ENCODE data around the gene SEZ6L. TPM values are rescaled to one million over a fixed set of nuclear protein-coding genes. Genes with fewer than 3 reads are reported as not detected.

Gene SEZ6L
- total and polyA plus RNA-seq, 10 of the 15 experiments (the other 5 are each of a cell fraction or from before 2014, with no cell fraction given): not detected

DNA sequence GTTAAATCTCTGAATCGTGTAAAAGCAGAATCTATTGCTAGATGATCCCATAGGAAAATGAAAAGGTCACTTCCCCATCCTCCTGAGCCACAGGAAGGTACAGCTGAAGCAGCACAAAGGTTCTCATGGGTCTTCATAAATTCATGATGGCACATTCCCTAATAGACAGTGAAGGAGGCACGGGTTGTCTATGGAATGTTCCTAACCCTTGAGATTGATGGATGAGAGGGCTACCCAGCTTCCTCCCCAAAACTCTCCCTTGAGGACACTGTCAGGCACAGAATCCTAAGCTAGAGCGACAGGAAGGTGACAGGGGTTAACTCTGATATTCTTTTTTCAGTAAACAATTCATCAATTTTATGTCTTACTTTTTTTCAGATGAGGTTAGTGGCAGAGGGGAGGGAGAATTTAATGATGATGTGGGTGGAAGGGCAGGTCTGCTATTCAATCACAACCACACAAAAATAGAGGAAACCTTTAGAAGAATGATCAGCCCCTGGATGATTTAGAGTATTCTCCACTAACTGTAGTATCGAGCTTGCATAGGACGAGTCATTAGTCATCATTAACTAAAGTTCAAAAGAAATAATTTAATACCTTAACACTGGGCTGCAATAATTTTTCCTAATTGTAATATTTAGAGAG lies 33.1 kb downstream of the SEZ6L start:
- Histone ChIP-seq H4K20me1 (ENCODE audit: control insufficient read depth, insufficient read depth) (no peaks in the 10 kb centered on the region), H3K4me3 (no peak overlapping the region), H3K36me3 (ENCODE audit: control insufficient read depth in 2 of 2, insufficient read depth in 2 of 2, low read length in 1 of 2) (no peaks in the 10 kb centered on the region), H3K27ac (ENCODE audit: control insufficient read depth, insufficient read depth) (no peak overlapping the region), H3K9ac (ENCODE audit: control insufficient read depth, insufficient read depth, low read length) (no peak overlapping the region), H2AFZ (ENCODE audit: control insufficient read depth, low read depth, low read length) (no peak overlapping the region), H3K9me3 (replicated peaks; ENCODE audit: control insufficient read depth, insufficient read depth, low read length) (no peaks in the 10 kb centered on the region), H3K27me3 (replicated peaks in 1 of 2; ENCODE audit: control insufficient read depth in 2 of 2, insufficient read depth in 2 of 2, low read length in 1 of 2) (no peaks in the 10 kb centered on the region), H3K4me1 (ENCODE audit: control insufficient read depth, insufficient read depth, low read length) (no peaks in the 10 kb centered on the region), H3K4me2 (ENCODE audit: control insufficient read depth, insufficient read depth) (no peak overlapping the region), H3K79me2 (ENCODE audit: control insufficient read depth, insufficient read depth, low read length) (no peaks in the 10 kb centered on the region)
- DNase-seq (ENCODE audit: low read depth, low spot score): no peak
- FAIRE-seq: no peak
- intact Hi-C loops (cut with micrococcal nuclease; ENCODE audit: unreplicated experiment) (no loop called here), in situ Hi-C loops (cut with MboI) (no loop called here)
- ATAC-seq: no peak
- ChIA-PET SMC1A (ENCODE audit: uncharacterized antibody, unreplicated experiment) (no interaction called here), POLR2A (no interaction called here), CTCF (interaction anchor here (1.5 kb wide), 1 partner anchor 30 kb away, joined by 4 read pairs; no protein-coding TSS in a partner anchor), RAD21 (ENCODE audit: unreplicated experiment) (no interaction called here)
- no peak for TF ChIP-seq ZSCAN29 (IDR thresholded peaks at IDR 0.05)
- TF ChIP-seq PAX5 (IDR thresholded peaks at IDR 0.05; ENCODE audit: borderline replicate concordance, low read depth, low read length): no peak
- TF ChIP-seq ZZZ3 (IDR thresholded peaks at IDR 0.05; ENCODE audit: control insufficient read depth, insufficient read length, low read depth): no peak
- no peak for TF ChIP-seq ATF7 (IDR thresholded peaks at IDR 0.05; ENCODE audit: low read depth)
- WGBS (ENCODE audit: insufficient coverage, insufficient replicate concordance, low lambda C conversion rate, missing lambda C conversion rate): 7% methylated on average over 5 of the region's 5 CpGs
- BruUV-seq (replicated peaks): no TSS peak

DNA sequence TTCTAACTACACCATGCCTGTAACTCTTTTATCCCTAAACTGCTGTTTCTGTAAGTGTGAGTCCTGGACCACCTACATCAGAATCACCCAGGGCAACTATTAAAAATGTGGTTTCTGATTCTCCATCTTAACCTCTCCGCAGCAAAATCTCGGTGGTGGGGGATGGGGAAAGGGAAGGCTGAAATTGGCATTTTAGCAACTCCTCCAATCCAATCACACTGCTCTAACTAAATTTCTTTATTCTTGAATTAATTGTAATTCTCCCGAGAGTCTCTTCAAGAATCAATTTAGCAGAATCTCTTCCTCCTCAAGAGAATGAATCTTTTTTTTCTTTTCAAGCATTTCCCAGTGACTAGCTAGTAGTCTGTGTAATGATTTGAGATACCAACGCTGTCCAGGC lies 36.2 kb downstream of the SEZ6L start:
- CTCF ChIA-PET: no interaction called here
- no peak for TF ChIP-seq ATF7 (IDR thresholded peaks at IDR 0.05; ENCODE audit: low read depth)
- no peak for TF ChIP-seq ZSCAN29 (IDR thresholded peaks at IDR 0.05)
- TF ChIP-seq HCFC1 (IDR thresholded peaks at IDR 0.05; ENCODE audit: low read length): no peak
- no peak for TF ChIP-seq CBFB (IDR thresholded peaks at IDR 0.05; ENCODE audit: low read depth)
- no peak for TF ChIP-seq FOXK2 (IDR thresholded peaks at IDR 0.05)
- no peak for TF ChIP-seq SIN3A (IDR thresholded peaks at IDR 0.05; ENCODE audit: low read depth, low read length)
- TF ChIP-seq YY1 (IDR thresholded peaks at IDR 0.05; ENCODE audit: low read depth, low read length): no peak
- no peak for TF ChIP-seq EED (IDR thresholded peaks at IDR 0.05; ENCODE audit: low read depth)
- no peak for TF ChIP-seq TARDBP (IDR thresholded peaks at IDR 0.05; ENCODE audit: borderline replicate concordance)
- no peak for TF ChIP-seq ZNF384 (IDR thresholded peaks at IDR 0.05; ENCODE audit: borderline replicate concordance, low read depth, low read length)
- TF ChIP-seq WRNIP1 (IDR thresholded peaks at IDR 0.05; ENCODE audit: borderline replicate concordance, low read depth, low read length): no peak
- no peak for TF ChIP-seq SMC3 (IDR thresholded peaks at IDR 0.05; ENCODE audit: borderline replicate concordance, low read length)
- no peak for TF ChIP-seq MYB (IDR thresholded peaks at IDR 0.05; ENCODE audit: borderline replicate concordance, low read depth, low read length)
- no peak for TF ChIP-seq RAD51 (IDR thresholded peaks at IDR 0.05)
- TF ChIP-seq NR2C1 (IDR thresholded peaks at IDR 0.05): no peak
- no peak for TF ChIP-seq CREB1 (IDR thresholded peaks at IDR 0.05; ENCODE audit: low read depth)
- TF ChIP-seq DPF2 (IDR thresholded peaks at IDR 0.05): no peak
- TF ChIP-seq, protein P1, sequence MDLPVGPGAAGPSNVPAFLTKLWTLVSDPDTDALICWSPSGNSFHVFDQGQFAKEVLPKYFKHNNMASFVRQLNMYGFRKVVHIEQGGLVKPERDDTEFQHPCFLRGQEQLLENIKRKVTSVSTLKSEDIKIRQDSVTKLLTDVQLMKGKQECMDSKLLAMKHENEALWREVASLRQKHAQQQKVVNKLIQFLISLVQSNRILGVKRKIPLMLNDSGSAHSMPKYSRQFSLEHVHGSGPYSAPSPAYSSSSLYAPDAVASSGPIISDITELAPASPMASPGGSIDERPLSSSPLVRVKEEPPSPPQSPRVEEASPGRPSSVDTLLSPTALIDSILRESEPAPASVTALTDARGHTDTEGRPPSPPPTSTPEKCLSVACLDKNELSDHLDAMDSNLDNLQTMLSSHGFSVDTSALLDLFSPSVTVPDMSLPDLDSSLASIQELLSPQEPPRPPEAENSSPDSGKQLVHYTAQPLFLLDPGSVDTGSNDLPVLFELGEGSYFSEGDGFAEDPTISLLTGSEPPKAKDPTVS (IDR thresholded peaks at IDR 0.05; ENCODE audit: low read depth, low read length): no peak
- TF ChIP-seq SIX5 (IDR thresholded peaks at IDR 0.05; ENCODE audit: low read depth, low read length, severe bottlenecking): no peak

More for the DNA sequence above, 36.2 kb downstream of the SEZ6L start:
- Histone ChIP-seq H3K4me2 (ENCODE audit: control insufficient read depth, insufficient read depth) (no peak overlapping the region), H3K9me3 (replicated peaks; ENCODE audit: control insufficient read depth, insufficient read depth, low read length) (no peaks in the 10 kb centered on the region), H4K20me1 (ENCODE audit: control insufficient read depth, insufficient read depth) (no peaks in the 10 kb centered on the region), H2AFZ (ENCODE audit: control insufficient read depth, low read depth, low read length) (no peak overlapping the region), H3K27me3 (replicated peaks in 1 of 2; ENCODE audit: control insufficient read depth in 2 of 2, insufficient read depth in 2 of 2, low read length in 1 of 2) (no peaks in the 10 kb centered on the region), H3K27ac (ENCODE audit: control insufficient read depth, insufficient read depth) (no peak overlapping the region), H3K79me2 (ENCODE audit: control insufficient read depth, insufficient read depth, low read length) (no peaks in the 10 kb centered on the region), H3K36me3 (ENCODE audit: control insufficient read depth in 2 of 2, insufficient read depth in 2 of 2, low read length in 1 of 2) (no peaks in the 10 kb centered on the region), H3K4me1 (ENCODE audit: control insufficient read depth, insufficient read depth, low read length) (no peaks in the 10 kb centered on the region), H3K9ac (ENCODE audit: control insufficient read depth, insufficient read depth, low read length) (no peak overlapping the region), H3K4me3 (no peak overlapping the region)
- no TSS peak for BruUV-seq (replicated peaks)
- DNase-seq (ENCODE audit: low read depth, low spot score) (no peak), ATAC-seq (no peak), FAIRE-seq (no peak)
- 2% methylated on average over 4 of the region's 4 CpGs for WGBS (ENCODE audit: insufficient coverage, insufficient replicate concordance, low lambda C conversion rate, missing lambda C conversion rate)
- intact Hi-C loops (cut with micrococcal nuclease; ENCODE audit: unreplicated experiment): no loop called here
- ChIA-PET SMC1A (ENCODE audit: uncharacterized antibody, unreplicated experiment) (no interaction called here), POLR2A (no interaction called here), RAD21 (ENCODE audit: unreplicated experiment) (no interaction called here)
- in situ Hi-C loops (cut with MboI): no loop called here
